PC-9 (cell line): ENCODE data around the gene TSPAN18. TPM values are rescaled to one million over a fixed set of nuclear protein-coding genes. Genes with fewer than 3 reads are reported as not detected.

Experiments
- BruUV-seq: library from RNA; stranded (reverse); fragments of 400-500 nt; replicated peaks from 2 replicates; lab custom pipeline; 2021; lab: Mats Ljungman, UMichigan
- CTCF ChIA-PET: fragments of 300-600 bp; sonication (Branson Sonifier 250); formaldehyde crosslinking; loops from one replicate; lab custom pipeline; 2022; ENCODE audit warnings: antibody characterized with exemption; lab: Charles Lee
- POLR2A ChIA-PET: fragments of 300-600 bp; sonication (Branson Sonifier 250); formaldehyde crosslinking; loops from one replicate; lab custom pipeline; 2022; ENCODE audit warnings: antibody characterized with exemption; ENCODE audit not compliant: unreplicated experiment; lab: Charles Lee
- DNase-seq, 2 experiments: peaks; one replicate each; pipeline versions ENCODE4 v3.0.0 to v3.0.0-alpha.2; 2015 to 2022; ENCODE audit warnings: mixed read lengths in 1 of 2
- H2AFZ ChIP-seq: fragments of 200-600 bp; sonication (generic); 2 replicates; pipeline ENCODE4 v1.8.1; 2017; ENCODE audit warnings: antibody characterized with exemption
- H3F3A ChIP-seq: fragments of 200-600 bp; sonication (generic); 2 replicates; pipeline ENCODE4 v1.8.1; 2017; ENCODE audit warnings: antibody characterized with exemption, mild to moderate bottlenecking, low read depth; ENCODE audit not compliant: insufficient read depth
- H3K27ac ChIP-seq: fragments of 200-600 bp; sonication (generic); 2 replicates; pipeline ENCODE4 v1.6.1; 2016; ENCODE audit warnings: mixed run types
- H3K27me3 ChIP-seq: fragments of 200-600 bp; sonication (generic); 2 replicates; pipeline ENCODE4 v1.6.1; 2016; ENCODE audit warnings: low read depth, mixed run types; ENCODE audit not compliant: insufficient read depth
- H3K36me3 ChIP-seq: fragments of 200-600 bp; sonication (generic); 2 replicates; pipeline ENCODE4 v1.6.1; 2016; ENCODE audit warnings: low read depth, mixed run types
- H3K4me1 ChIP-seq: fragments of 200-600 bp; sonication (generic); replicated peaks from 2 replicates; pipeline ENCODE4 v1.6.1; 2016; ENCODE audit warnings: mixed run types; ENCODE audit not compliant: insufficient read depth
- H3K4me2 ChIP-seq: fragments of 200-600 bp; sonication (generic); 2 replicates; pipeline ENCODE4 v1.6.1; 2017; ENCODE audit warnings: mixed run types
- H3K4me3 ChIP-seq: fragments of 200-600 bp; sonication (generic); 2 replicates; pipeline ENCODE4 v1.6.1; 2016; ENCODE audit warnings: mixed run types
- H3K79me2 ChIP-seq: fragments of 200-600 bp; sonication (generic); 2 replicates; pipeline ENCODE4 v1.6.1; 2017; ENCODE audit warnings: low read depth, mixed run types
- H3K9me2 ChIP-seq: fragments of 200-600 bp; sonication (generic); 2 replicates; pipeline ENCODE4 v1.8.1; 2017; ENCODE audit warnings: mild to moderate bottlenecking; ENCODE audit not compliant: insufficient read depth
- H3K9me3 ChIP-seq: fragments of 200-600 bp; sonication (generic); 2 replicates; pipeline ENCODE4 v1.8.1; 2016; ENCODE audit warnings: low read depth; ENCODE audit not compliant: insufficient read depth
- H4K20me1 ChIP-seq: fragments of 200-600 bp; sonication (generic); 2 replicates; pipeline ENCODE4 v1.8.1; 2017; ENCODE audit not compliant: insufficient read depth
- EZH2 ChIP-seq: fragments of 200-600 bp; sonication (generic); IDR thresholded peaks from 2 replicates; pipeline ENCODE4 v1.8.0; 2017; ENCODE audit warnings: antibody characterized with exemption, low read depth
- intact Hi-C: fragments of 100-400 bp; cut with micrococcal nuclease; formaldehyde crosslinking; loops from one replicate; pipeline ENCODE4 v1.10.0; 2022; ENCODE audit not compliant: unreplicated experiment
- total RNA-seq: library from RNA; stranded (reverse); gene quantifications from 2 replicates; pipeline ENCODE4 v1.2.3, GENCODE V29; 2021
- TF ChIP-seq, protein P1 (sequence below): fragments of 200-600 bp; sonication (generic); conservative IDR thresholded peaks from 2 replicates; pipeline ENCODE4 v1.6.1; 2017; ENCODE audit warnings: mixed run types, antibody characterized with exemption, mild to moderate bottlenecking, moderate library complexity

The TSPAN18 gene
- total RNA-seq, 1 experiment from 2014 or later = not detected

DNA sequence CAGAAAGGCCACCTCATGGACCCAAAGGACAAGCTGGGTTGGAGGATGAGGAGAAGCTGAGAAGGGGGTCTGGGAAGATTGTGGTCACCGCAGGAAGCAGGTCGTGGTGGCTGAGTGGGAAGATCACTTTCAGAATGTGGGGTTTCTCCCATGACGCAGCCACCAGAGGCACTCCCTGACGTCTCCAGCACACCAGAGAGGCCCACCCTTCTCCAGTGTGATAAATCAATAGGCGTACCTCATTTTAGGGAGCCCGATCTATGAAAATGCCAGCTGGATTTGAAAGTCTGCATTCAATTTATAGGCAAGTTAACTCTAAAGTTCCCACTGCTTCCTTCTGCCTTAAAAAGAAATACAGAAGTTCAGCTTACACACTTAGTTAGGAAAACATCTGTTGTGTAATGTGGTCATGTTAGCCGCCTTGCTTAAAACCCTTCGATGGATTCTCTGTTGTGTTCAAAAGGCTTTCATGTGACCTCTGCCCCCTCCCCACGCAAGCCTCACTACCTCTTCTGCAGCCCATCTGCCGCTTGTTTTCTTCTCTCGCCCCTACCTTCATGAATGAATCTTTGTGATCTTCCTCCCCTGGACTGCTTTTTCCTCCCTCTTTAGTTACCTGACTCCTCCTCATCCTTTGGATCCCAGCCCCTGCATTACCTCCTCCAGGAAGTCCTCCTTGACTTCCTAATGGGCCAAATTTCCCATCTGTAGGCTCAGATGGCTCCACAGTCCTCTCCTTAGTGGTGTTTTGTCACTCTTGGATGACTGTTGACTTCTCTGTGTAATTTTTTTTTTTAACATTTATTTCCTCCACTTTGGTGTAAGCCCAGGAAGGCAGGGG, 10.7 kb downstream of the TSPAN18 start:
- POLR2A ChIA-PET = no interaction called here
- Histone ChIP-seq H3K9me3 (no peaks in the 10 kb centered on the region), H4K20me1 (no peaks in the 10 kb centered on the region), H2AFZ (no peak overlapping the region), H3F3A (no peaks in the 10 kb centered on the region), H3K9me2 (no peaks in the 10 kb centered on the region), H3K4me2 (no peak overlapping the region), H3K36me3 (no peaks in the 10 kb centered on the region), H3K27ac (no peak overlapping the region), H3K4me3 (no peak overlapping the region), H3K4me1 (no peaks in the 10 kb centered on the region), H3K79me2 (no peaks in the 10 kb centered on the region), H3K27me3 (peaks cover 76% of the 10 kb centered on the region)
- DNase-seq = no peak
- intact Hi-C loops = no loop called here
- TF ChIP-seq EZH2 = no peak
- TF ChIP-seq, protein P1, sequence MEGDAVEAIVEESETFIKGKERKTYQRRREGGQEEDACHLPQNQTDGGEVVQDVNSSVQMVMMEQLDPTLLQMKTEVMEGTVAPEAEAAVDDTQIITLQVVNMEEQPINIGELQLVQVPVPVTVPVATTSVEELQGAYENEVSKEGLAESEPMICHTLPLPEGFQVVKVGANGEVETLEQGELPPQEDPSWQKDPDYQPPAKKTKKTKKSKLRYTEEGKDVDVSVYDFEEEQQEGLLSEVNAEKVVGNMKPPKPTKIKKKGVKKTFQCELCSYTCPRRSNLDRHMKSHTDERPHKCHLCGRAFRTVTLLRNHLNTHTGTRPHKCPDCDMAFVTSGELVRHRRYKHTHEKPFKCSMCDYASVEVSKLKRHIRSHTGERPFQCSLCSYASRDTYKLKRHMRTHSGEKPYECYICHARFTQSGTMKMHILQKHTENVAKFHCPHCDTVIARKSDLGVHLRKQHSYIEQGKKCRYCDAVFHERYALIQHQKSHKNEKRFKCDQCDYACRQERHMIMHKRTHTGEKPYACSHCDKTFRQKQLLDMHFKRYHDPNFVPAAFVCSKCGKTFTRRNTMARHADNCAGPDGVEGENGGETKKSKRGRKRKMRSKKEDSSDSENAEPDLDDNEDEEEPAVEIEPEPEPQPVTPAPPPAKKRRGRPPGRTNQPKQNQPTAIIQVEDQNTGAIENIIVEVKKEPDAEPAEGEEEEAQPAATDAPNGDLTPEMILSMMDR = no peak
- no TSS peak for BruUV-seq
- CTCF ChIA-PET = no interaction called here

DNA sequence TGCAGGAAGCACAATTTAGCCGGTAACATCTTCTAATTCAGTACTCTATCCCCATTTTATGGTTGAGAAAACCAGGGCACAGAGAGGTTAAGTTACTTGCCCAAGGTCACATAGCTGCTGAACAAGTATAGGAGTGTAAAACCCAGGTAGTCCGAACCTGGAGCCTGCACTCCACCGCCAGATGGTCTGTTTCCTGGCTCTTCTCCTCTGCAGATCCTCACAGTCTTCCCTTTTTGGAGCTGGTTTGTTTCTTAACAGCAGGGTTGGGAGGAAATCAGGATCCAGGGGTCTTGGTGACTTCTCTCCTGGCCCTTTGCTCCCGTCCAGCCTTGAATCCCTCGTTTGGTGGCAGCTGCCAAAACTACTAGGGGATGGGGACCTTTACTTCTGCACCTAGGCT, 12.0 kb downstream of the TSPAN18 start:
- H3K4me1 ChIP-seq = no peaks in the 10 kb centered on the region
- TF ChIP-seq, protein P1 = no peak
- TF ChIP-seq EZH2 = no peak
- H4K20me1 ChIP-seq = no peaks in the 10 kb centered on the region
- H3K36me3 ChIP-seq = no peaks in the 10 kb centered on the region
- intact Hi-C loops = no loop called here
- no peak overlapping the region for H3K4me3 ChIP-seq
- H3K27me3 ChIP-seq = peaks cover 80% of the 10 kb centered on the region
- no TSS peak for BruUV-seq
- H2AFZ ChIP-seq = no peak overlapping the region
- DNase-seq = no peak
- CTCF ChIA-PET = no interaction called here
- no peaks in the 10 kb centered on the region for H3K9me3 ChIP-seq
- POLR2A ChIA-PET = no interaction called here
- no peaks in the 10 kb centered on the region for H3K79me2 ChIP-seq
- H3K27ac ChIP-seq = no peak overlapping the region
- no peaks in the 10 kb centered on the region for H3K9me2 ChIP-seq
- no peak overlapping the region for H3K4me2 ChIP-seq
- no peaks in the 10 kb centered on the region for H3F3A ChIP-seq

DNA sequence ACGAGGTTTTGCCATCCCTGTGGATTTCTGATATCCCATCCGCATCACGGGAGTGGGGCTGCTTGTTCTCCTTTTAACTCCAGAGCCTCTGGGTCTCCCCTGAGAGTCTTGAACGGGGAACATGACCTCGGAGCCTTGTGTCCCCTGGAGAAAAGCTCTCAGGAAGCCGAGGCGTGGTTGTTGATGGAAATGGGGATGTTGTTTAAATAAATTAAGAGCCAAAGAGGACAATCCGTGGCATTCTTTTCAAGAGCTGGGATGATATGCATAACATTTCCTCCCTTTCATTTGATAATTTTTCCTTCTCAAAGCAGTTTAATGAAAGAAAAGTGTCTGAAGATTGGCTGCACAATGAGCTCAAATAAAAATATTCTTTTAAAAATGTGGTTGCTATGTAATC, 14.2 kb downstream of the TSPAN18 start:
- CTCF ChIA-PET = no interaction called here

More for the DNA sequence above, 14.2 kb downstream of the TSPAN18 start:
- Histone ChIP-seq H3K27me3 (peaks cover 81% of the 10 kb centered on the region), H3K9me2 (no peaks in the 10 kb centered on the region), H3F3A (no peaks in the 10 kb centered on the region), H3K4me2 (no peak overlapping the region), H3K27ac (no peak overlapping the region), H3K79me2 (no peaks in the 10 kb centered on the region), H3K4me3 (no peak overlapping the region), H4K20me1 (no peaks in the 10 kb centered on the region), H2AFZ (no peak overlapping the region), H3K9me3 (no peaks in the 10 kb centered on the region), H3K4me1 (no peaks in the 10 kb centered on the region), H3K36me3 (no peaks in the 10 kb centered on the region)
- POLR2A ChIA-PET = no interaction called here
- TF ChIP-seq EZH2 = no peak
- TF ChIP-seq, protein P1 = no peak
- intact Hi-C loops = no loop called here
- BruUV-seq = no TSS peak
- DNase-seq = no peak
